HG02642 (cell line): Measurements from ENCODE around the gene CAMK2A.

Experiments
- ATAC-seq: cut with Tn5 transposase; IDR thresholded peaks from one replicate; pipeline ENCODE4 v1.9.1; 2021; ENCODE audit warnings: mild to moderate bottlenecking; ENCODE audit not compliant: unreplicated experiment, poor library complexity

The CAMK2A gene

GRCh38 chr5:150219142-150219541, 70.4 kb downstream of the CAMK2A start:
- no peak for ATAC-seq

DNA sequence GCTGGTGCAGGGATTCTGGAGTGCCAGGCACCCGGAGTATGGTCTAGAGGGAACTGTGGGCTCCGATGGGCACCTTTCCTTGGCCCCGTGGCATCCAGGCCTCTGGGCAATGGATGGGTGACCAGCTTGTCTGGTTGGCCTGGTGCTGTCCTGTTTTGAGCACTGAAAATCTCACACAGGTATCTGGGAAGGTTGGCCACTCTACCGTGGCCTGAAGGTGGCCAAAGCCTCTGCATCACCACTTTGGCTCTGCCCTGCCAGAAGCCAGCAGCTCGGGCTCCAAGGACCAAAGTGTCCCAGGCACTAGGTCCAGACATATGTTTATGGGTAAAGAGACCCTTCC, 70.9 kb downstream of the CAMK2A start:
- no peak for ATAC-seq

DNA sequence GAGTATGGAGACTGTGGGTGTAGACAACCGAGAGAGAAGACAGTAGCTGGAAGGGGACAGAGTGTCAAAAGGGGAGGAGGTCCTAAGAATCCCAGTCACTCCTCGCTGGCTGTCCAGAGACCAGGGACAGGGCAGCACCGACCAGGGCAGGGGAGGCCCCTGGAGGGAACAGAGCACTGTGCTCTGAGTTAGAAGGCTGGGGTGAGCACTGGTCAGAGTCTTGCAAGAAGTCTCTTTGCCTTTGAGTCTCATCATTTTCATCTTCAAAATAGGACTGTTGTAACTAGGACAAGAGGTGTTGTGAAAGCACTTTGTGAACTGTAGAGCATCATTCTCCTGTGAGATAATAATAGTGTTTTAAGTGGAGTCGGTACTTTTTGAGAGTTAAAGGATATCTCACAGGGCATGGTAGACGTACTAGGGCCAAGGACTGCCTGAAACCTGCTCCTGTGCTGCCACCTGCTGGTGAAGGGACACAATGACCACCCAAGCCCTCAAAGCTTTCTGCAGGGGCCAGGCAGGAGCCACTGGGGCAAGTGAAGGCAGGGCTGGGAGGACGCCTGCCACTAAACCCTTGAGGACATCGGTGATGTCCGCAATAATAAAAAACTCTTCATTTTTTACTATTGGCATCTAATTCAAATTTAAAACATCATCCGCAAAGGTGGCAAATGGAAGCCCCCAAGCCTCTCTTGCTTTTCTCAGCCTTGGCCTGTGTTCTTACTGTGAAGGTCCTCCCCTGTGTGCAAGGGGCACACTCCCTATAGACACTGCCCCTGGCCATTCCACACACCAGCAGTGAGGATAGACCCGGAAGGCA, 71.5 kb downstream of the CAMK2A start:
- ATAC-seq = peak; percentile 89

- no peak for ATAC-seq
These were observed 72.5 kb downstream of the CAMK2A start for GRCh38 chr5:150217038-150217437.

DNA sequence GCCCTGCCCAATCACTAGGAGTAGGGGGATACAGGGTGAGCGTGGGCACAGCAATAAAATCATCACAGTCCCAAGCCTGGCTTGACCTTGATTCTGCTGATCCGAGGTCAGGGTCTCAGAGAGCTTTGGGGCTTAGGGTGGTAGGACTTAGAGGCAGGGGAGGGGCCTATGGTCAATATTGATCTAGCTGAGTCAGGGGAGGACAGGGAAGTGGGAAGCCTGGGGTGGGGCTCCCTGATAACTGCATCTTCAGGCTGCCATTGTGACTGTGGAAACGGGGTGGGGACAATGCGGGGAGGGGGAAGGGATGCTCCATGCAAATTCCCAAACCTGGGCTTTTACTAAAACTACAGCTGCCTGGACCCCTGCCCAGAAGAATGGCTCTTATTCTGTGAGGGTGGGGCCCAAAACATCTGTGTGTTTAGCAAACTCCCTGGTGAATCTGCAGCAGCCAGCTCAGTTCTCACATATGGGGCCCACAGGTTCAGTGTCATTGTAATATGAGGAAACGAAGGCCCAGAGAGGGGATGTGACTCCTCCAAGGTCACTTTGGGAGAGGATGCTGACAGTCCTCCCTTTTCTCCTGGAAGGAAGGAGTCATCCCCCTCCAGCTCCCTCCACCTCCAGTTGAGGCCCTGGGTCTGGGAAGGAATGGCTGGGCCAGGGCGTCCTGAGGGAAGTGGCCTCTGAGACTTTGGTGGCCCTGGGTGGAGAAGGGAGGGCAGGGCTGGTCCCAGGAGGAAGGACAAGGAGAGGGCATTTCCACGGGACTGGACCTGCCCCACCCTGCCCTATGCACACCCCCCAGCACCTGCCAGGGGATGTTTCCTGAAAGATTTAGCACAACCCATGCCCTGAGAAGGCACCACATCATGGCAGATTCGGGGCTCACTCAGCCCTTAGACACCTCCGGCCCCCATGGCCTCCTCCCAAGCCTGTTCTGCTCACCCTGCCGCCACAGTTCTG, 73.3 kb downstream of the CAMK2A start:
- ATAC-seq = no peak

DNA sequence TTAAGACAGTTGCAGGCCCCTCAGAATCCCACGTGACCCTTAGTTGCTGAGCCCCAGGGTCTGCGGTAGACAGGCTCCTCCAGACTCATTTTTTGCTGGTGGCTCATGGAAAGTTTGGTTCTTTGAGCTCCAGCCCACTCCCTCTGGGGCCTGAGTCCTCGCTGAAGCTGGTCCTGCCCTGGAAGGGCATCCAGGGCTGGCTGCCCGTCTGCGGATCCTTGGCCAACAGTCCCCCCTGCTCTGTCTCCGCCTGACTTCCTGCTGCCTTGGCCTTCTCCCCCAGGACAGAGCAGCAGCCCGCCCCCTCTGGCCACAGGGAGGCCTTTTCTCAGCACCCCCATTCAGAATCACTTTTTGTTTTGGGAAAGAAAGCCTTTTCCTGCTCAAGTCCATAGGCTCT, 75.3 kb downstream of the CAMK2A start:
- ATAC-seq = no peak

GRCh38 chr5:150213530-150213929, 76.0 kb downstream of the CAMK2A start:
- no peak for ATAC-seq

DNA sequence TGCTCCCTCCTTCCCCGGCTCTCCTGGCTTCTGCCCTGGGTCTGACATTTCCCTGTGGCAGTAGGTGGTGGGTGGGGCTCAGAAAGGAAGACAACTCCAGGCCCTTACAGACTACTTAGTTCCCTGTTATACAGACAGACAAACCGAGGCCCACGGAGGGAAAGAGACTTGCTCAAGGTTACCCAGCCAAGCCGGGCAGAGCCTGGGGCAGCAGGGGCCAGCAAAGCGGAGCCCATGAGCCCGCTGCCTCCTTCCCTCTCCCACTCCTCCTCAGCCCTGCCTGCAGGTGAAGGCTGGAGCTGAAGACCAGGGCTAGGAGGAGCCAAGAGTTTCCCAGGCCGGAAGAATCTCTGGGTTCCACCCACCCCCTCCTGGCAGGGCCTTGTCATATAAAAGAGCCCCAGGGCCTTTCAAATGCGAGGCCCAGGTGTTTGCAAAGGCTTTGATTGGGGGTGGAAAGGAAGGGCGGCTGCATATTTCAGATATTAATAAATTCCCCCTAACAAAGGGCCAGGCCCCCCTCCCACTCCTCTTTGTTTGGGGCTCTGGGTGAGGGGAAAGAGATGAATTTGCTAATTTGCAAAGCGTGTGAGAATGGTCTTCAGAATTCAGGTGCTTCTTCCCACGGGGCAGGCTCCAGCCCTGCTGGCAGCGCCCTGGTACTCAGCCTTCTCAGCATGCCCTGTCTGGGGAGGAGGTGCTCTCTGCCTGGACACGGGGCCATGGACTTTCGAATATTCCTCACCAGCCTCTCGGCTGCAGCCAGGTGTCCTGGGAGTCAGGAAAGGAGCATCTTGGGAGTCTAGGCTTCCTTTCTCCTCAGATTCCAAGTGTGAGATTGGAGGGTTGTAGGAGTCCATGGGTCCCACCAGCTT, 78.2 kb downstream of the CAMK2A start:
- ATAC-seq = no peak

DNA sequence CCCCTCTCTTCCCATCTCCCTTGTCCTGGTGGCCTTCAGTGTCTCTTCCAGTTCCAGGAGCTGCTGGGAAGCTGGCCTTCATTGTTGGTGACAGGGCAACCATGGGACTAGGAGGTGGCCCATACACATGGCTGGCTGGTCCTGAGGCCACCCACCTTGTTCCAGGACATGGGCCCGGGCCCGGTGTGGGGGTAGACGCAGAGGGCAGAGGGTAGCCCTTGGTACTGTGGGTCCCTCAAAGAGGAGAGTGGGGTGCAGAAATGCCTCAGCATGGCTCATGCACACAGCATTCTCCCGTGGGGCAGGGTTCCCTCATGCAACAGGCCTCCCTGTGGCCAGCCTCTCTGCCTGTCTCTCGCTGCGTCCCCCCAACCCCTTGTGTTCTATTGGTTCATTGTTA, 78.9 kb downstream of the CAMK2A start:
- ATAC-seq = no peak

- no peak for ATAC-seq
These were observed 80.4 kb downstream of the CAMK2A start for GRCh38 chr5:150209099-150209635.

DNA sequence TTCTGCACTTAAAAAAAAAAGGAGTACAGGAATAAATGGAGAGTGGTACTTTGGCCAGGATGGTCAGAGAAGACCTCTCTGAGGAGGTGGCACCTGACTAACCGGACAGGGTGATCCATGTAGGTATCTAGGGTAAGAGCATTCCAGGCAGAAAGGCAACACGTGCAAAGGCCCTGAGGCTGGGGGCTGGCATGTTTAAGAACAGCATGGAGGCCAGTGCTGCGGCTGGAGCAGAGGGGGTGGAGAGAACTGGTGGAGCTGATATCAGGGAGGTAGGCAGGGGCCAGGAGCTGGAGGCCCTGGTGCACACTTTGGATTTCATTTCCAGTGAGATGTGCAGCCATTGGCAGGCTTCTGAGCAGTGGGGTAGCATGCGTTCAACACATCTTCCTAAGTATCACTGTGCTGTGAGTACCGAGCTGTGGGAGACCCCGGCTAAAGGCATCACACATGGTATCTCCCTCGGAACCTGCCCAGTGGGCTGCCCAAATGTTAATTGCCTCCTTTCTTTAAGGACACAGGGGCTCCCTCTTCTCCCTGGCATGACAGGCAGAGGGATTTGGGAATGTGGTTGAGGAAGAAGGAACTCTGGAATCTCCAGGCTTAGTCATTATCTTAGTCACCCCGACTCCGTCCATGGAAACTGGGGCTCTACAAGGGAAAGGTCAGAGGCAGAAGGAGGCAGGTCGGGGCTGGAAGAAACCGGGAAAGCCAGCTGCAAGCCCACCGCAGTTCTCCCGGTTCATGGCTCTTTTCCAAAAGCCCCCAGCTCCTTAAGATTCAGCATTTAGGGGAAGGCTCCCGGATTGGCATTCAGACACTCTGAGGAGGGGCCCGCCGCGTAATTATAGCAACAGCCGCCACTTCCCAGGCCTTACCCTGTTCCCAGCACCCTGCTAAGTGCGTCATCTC, 81.1 kb downstream of the CAMK2A start:
- ATAC-seq = no peak

DNA sequence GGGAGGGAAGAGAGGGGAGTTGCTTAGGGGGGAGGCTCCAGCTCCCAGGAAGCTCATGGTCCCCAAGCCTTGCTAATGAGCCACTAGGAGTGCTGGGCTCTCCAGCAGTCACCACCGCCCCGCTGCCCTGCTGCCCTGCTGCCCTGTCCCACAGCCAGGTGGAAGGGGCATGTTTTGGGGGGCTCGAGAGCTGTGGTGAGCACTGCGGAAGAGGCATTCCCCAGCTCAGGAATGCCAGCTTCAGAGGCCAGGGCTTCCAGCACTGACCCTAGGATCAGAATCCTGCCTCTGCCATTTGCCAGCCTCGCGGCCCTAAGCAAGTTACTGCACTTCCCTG, 82.8 kb downstream of the CAMK2A start:
- ATAC-seq = no peak

DNA sequence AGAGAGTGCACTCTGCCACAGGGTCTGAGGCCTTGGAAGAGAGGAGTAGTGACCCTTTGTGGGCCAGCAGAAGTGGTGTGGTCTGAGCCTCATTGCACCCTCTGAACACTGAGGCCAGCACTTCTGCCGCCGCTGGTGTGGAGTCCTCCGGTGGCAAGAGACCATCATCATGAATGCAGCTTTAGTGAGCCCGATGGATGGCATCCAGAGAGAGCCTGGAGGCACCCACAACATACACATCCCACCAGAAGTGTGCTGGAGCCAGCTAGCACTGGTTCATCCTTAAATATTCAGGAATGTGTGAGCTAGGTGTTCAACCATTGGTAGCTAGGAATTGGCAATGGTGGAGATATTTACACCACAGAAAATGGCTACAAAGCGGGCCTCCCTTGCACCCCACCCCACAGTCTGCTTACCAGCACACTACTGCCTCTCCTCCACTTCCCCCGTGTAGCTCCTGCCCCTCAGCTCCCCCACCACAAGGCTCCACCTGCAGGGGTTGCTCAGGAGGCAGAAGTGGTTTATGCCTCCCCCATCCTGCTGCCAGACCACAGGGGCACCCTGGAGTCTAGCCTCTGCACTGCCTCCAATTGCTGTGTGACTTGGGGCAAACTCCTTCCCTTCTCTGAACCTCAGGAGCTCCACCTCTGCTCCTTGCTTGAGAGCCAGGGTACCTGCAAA, 83.3 kb downstream of the CAMK2A start:
- no peak for ATAC-seq

GRCh38 chr5:150204590-150204960, 85.0 kb downstream of the CAMK2A start:
- no peak for ATAC-seq

- no peak for ATAC-seq
These were observed 85.6 kb downstream of the CAMK2A start for GRCh38 chr5:150203832-150204589.

DNA sequence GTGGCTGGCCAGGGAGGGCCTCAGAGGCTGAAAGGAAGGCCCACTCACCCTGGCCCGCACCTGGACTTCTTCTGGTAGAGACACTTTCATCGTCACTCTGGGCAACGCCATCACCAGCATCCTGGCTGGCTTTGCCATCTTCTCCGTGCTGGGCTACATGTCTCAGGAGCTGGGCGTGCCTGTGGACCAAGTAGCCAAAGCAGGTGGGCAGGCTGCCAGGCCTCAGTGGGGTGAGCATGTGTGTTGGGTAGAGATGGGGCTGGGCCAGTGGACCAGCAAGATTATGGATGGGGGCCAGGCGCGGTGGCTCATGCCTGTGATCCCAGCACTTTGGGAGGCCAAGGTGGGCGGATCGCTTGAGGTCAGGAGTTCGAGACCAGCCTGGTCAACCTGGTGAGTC, 87.1 kb downstream of the CAMK2A start:
- no peak for ATAC-seq

DNA sequence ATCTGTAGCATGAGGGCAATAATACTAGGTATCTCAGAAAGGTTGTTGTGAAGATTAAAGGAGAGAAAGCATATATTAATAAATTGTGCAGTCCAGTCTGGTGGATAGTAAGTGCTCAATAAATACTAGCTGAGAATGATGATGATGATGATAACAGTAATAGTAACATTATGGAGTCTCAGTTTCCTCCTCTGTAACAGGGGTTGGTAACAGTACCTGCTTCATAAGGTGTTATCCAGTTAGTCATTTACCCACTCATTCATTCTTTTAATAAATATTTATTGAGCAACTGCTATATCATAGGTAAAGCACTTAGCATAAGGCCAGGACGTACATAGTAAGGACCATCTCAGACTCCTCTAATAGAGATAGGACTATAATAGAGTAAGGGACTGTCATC, 92.1 kb downstream of the CAMK2A start:
- no peak for ATAC-seq

DNA sequence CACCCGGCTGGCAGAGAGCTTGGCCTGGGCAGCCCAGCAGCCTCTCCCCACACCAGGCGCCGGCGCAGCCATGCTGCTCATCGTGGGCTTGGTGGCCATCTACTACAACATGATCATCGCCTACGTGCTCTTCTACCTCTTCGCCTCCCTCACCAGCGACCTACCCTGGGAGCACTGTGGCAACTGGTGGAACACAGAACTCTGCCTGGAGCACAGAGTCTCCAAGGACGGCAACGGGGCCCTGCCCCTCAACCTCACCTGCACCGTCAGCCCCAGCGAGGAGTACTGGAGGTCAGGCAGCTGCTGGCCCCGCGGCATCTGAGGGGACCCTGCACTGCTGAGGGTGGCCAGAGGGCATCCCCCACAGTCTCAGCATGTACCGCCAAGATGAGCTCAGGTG, 92.6 kb downstream of the CAMK2A start:
- no peak for ATAC-seq
